HG02759 (cell line): ENCODE data around the gene KCNJ18.
"Not testable (repeated sequence)": the region's sequence is repeated elsewhere in the genome, so short reads cannot be mapped to it uniquely, and the experiment has no call there.

Experiments used
- ATAC-seq: cut with Tn5 transposase; IDR thresholded peaks from one replicate; pipeline ENCODE4 v1.9.1; 2021; ENCODE audit warnings: mild to moderate bottlenecking, moderate library complexity; ENCODE audit not compliant: unreplicated experiment

Gene KCNJ18

DNA sequence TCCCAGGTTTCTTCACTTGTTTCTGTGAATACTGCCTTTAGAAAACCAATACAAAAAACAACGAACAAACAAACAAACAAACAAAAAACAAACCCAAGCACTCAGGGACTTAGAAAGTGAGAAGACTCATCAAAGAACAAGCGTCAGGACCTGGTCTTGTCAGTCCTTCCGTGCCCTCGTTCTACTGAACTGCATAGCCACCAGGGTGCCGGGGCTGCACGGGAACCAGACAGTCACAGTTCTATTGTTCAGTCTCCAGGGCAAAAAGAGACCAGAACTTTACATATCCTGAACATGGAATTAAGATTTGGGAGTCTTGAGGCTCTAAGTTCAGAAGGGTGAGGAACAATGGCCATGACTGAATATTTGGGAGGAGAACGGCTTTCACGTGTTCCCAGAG is 28.2 kb downstream of the KCNJ18 start:
- not testable (repeated sequence) for ATAC-seq

DNA sequence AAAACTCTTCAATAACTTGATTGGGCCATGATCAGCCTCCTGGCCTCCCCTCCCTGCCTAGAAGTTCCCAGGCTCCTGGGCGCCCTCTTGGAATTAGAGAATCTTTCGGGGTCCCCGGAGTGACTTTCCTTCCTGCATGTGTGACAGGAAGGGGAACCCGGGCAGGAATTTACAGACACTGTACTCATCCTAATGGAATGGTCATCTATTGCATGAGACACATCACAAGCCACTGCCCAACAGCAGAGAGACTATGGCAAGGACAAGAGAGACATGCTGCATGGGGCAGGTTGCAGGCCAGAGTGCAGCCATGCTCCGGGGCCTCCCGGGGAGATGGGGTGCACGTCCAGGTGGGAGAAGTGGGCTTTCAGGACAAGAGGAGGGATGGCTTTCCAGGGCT is 29.9 kb downstream of the KCNJ18 start:
- ATAC-seq = not testable (repeated sequence)

DNA sequence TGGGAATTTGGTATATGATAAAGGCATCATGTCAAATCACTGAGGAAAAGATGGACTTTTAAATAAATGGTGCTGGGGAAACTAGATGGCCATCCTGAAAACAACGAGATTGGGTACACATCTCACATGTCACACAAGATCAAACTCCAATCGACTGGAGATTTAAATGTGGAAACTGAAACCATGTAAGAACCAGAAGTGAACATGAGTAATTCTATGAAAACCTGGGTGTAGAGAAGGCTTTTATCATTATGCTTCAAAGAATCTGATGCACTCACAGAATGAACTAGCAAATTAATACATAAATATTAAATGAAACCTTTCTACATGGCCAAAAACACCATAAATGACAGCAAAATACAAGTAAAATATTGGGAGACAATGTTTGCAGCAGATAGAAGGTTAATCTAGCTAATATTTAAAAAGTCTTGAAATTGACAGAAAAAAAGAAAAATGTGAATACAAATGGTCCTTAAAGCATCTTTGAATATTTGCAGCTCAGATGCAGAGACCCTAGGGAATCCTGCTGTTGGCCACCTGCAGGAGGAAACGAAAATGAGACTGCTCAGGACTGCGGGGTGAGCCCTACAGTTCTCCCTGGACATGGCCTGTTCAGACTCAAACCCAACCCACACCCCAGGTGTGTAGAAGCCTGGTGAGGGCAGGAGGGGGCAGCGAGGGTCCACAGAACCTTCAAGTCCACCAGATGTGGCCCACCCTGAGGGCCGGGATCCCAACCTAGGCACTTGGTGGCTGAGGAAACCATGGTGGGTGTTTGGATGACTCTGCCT is 32.1 kb downstream of the KCNJ18 start:
- ATAC-seq = not testable (repeated sequence)

DNA sequence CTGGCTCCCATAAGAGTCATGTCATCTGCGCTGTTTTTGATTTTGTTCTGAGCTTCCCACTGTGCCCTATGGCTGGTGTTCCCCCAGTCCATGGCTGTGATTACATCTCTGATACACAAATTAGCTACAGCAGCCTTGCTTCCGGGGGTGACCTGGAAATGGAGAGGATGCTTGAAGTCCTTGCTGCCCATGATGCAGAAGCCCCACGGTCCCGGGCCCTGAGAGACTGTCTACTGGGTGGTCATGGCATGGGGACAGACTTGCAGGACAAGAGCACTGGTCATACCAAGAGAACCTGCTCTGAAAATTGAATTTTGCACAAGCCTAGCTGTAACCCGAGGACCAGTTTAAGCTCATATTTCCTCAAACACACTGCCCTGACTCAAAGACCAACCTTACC is 38.8 kb downstream of the KCNJ18 start:
- not testable (repeated sequence) for ATAC-seq

DNA sequence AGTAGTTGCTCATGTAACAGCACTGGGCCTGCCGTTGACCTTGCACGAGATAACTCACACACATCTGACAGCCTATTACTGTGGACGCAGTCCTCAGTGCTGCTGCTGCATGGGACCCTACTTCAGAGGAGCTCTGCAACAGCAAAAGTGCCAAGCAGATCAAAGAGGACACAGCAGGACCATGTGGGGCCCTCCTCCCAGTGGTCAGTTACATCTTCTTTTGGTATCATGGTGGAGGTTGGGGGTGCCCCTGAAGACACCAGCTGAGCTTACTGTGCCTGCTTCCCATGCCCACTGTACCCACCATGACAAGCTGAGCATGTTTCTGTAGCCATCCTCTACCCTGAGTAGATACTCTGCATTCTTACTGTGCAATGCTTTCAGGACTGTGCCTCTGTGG is 41.6 kb downstream of the KCNJ18 start:
- not testable (repeated sequence) for ATAC-seq

DNA sequence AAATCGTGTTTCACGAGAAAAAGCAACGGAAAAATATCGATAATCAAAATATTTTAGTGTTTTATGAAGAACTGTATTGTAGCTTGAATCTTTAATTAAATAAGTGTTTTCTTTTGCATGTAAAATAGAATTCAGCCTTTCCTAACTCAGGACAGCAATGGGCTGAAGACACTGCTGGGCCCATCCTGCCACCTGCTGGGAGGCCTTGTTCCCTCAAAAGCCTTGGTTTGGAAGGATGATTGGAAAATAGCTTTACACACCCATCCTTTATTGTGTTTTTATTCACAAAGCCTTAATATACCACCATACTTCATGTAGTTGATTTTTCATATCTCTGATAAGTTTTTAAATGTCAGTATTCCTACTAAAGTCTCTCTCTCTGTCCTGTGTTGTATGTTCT is 43.5 kb downstream of the KCNJ18 start:
- ATAC-seq = not testable (repeated sequence)

DNA sequence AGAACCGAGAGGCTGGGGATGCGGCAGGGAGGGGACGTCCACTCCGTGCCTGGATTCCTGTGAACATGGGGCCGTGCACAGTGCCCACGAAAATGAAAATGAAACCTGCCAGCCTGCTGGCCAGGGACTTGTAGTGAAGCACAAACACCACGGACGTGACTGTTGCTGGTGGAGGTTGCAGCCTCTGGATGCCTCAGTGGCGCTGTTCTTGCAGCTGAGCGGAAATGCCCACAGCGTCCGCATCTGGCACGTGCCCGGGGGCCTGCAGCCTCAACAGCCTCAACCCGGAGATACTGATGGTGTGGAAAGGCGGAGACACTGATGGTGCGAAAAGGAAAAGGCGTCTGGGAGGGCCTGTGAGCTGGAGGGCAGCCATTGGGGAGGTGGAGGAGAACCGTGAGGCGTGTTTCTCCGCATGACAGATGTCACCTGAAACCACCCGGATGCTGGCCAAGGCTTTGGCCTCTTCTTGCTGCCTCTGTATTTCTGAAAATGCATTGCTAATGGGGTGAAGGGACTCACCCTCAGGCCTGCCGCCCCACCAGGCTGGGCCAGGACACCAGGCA is 44.8 kb downstream of the KCNJ18 start:
- ATAC-seq = not testable (repeated sequence)

DNA sequence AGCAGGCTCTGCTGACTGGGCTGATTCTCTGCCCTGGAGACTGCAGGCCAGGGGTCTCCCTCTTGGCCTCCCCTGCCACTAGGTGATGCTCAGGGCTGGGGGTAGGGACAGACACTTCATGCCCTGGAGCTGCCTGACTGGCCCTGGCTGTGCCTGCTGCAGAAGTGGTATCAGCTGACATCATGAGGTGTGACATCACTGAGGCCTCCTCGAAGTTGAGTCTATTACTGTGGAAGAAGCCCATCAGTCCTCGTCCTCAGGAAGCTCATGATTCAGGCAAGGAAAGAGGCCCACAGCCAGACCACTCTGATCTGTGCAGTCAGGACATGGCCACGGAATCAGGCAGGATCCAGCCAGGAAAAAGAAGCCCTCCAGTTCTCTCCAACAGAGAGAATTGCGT is 45.9 kb downstream of the KCNJ18 start:
- not testable (repeated sequence) for ATAC-seq

DNA sequence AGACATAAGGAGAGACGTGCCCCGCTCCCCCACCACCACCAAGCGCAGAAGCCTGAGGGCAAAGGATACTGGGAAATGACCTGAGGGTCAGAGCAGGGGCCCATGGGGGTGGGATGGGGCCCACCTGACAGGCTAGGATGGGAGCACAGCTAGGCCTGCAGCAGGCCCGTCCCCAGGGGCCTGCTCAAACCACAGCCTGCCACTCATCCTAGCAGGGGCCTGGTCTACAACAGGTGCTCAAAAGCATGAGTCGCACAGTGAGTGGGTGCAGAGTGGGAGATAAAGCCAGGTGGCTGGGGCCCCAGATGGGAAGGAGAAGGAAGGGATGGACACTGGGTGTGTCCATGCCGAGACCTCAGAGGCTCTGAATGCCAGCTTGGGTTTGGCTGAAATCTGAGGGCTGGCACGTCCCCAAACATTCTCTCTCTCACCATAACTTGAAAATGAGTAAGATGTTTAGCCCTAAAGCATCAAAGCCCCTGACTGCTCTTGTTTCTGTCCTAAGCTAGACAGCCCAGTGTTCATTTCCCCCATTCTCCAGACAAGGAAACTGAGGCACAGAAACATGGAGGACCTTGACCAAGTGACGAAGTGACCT is 46.7 kb downstream of the KCNJ18 start:
- peak; percentile 82 for ATAC-seq

DNA sequence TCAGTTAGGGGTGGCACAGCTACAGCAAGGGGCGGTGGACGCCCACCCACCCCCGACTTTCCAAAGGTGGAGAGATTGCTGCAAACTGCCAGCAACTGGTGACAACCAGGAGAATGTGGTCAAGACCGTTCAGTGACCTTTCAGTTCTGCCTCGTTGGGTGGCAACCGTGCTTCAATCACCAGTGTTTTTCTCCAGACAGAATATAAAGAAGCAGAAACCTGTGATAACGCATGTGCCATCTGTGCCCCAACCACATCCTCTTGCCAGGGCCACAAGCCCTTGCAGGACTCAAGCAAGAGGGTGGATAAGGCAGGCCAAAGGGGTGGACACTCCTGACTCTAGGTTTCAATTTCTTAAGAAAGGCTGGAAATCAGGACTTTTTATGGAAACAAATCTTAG is 47.2 kb downstream of the KCNJ18 start:
- ATAC-seq = peak; percentile 70

DNA sequence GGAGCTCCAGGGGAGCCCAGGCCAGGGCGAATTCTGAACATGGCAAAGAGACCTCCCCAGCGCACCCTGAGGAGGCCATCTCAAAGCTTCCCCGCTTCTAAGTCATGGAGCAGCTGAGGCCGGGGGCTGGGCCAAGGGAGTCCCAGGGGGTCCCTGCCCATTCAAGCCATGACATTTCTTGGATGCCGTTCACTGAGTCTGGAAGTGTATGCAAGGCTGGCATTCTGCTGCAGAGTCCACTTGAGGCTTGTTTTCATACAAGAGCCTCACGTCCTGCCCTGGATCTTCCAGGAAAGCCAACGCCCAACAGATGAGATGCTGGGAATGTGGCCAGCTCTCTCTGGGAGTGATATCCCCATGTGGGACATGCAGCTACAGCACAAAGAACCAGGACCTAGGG is 48.5 kb downstream of the KCNJ18 start:
- not testable (repeated sequence) for ATAC-seq

DNA sequence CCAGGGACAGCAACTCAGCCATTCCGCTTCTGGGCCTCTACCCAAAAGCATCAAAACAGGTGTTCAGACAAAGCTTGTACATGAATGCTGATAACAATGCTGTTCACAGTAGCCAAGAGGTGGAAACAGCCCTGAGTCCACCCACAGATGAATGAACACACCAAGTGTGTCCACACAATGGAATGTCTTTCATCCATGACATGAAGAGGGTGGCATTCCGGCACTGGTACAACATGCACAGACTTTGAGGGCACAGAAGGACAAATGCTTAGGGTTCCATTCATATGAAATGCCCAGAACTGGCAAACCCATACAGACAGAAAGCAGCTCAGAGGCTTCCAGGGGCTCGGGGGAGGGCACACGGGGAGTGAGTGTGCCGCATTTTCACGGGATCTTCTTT is 49.2 kb downstream of the KCNJ18 start:
- not testable (repeated sequence) for ATAC-seq

DNA sequence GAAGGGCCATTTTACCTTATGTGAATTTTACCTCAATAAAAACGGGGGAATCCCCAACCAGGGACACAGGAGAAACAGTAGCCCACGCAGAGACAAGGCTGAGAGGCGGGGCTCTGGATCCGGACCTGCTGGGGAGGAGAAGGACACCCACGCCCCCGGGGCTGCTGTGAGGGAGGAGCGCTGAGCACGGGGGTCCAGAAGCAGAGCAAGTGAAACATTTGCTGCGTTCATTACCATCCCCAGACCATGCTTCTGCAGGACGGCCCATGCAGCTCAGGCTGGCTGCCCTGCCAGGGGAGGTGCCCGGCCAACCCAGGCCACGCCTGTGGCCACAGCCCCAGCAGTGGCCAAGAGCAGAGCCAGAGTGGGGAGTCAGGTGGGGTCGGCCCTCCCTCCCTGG is 50.0 kb downstream of the KCNJ18 start:
- no peak for ATAC-seq

DNA sequence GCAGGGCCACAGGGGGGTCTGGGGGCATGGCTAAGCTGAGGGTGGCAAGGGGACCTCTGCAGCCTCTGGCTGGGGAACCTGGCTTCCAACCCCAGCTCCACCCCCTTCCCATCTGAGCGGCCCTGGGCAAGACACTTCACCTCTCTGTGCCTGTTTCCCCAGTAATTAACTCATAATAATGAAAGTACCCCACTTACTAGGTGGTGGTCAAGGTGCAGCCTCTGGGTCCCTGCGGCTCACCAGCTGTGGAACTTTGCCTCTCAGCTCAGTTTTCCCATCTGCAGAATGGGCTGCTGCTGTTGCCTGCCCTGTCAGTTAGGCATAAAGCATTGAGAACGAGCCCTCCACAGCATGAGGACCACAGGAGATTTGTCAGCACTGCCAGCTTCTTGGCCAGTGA is 51.8 kb downstream of the KCNJ18 start:
- ATAC-seq = not testable (repeated sequence)

DNA sequence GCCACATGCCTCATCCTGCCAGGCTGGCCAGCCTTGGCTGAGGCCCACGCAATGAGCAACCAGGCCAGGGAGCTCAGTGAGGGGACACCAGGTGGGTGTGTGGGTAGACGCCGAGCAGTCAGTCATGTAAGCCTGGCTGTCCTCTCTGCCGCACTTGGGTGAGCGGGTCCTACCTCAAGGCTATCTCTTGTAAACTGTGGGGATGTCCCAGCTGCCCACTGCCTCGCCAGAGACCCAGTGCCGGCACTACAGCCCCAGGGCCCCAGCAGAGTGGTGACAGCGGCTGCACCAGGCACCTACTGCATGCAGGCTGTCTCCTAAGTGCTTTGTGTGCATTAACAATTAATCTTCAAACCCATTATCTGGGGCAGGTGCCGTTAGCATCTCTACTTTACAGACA is 52.3 kb downstream of the KCNJ18 start:
- ATAC-seq = not testable (repeated sequence)

DNA sequence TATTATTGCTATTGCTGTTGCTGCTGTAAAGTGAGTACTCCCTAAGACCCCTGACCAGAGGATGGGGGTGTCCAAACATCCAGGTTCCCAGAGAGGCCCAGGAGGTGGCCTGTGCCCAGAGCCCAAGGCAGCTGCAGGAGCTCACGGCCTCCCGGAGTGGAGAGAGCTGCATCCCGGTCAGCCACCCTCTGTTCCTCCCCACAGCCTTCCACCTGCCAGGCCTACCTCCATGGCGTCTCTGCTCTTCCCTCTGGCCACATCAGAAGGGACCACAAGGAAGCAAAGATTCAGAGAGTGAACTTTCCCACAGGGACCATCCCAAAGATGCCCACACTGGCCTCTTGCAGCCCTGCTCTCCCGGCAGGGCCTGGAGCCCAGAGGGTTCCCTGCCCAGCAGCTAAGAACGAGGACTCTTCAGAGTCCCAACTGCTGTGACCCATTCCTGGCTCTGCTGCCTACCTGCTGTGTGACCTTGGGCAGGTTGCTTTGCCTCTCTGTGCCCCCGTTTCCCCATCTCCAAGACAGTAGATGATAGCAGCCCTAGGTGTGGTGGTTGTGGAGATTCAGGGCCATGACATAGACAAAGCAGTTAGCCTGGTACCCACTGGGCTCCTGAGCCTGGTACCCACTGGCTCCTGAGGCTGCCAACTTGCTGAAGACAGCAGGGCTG is 53.2 kb downstream of the KCNJ18 start:
- ATAC-seq = not testable (repeated sequence)

DNA sequence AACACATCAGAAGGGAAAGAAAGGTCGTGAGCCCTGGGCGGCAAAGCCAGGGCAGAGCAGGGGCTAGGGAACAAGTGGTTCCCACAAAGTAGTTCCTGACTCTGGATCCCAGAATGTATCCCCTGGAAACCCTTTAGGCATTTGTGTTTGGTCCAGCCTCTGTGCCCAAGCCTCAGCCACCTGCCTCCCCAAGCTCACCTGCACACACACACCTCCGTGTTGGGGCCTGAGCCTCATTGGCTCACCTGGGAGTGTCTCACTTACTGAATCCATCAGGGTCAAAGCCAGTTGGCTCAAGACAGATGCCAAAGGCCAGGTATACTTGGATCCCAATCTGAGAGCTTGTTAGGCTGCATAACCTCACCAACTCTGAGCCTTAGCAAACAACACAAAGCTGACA is 54.1 kb downstream of the KCNJ18 start:
- ATAC-seq = not testable (repeated sequence)

DNA sequence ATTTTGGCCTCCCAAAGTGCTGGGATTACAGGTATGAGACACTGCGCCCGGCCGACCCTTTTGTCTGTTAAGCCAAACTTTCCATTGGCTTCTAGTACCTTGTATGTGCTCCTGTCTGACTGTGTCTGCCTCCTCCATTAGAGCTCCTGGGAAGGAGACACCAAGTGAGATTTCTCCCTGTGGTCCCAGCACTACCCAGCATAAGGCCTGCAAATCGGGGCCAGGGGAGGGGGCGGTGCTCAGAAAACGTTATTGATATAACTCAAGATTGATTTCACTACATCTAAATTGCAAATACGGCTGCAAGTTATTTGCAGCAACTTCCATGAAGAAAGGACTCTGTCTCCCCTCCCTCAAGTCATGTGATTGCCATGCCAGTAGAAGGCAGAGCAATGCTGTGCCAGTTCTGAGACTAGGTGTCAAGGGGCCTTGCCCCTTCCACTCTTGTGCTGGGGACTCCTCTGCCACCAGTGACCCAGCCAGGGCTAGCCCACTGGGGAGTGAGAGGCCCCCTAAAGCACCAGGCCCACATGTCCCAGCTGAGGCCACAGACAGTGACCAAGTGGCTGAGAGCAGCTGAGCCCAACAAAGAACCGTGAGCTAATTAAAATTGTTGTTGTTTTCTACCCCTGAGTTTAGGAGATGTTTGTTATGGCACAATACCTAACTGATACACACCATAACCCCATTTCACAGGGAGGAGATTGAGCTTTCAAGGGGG is 55.0 kb downstream of the KCNJ18 start:
- not testable (repeated sequence) for ATAC-seq

DNA sequence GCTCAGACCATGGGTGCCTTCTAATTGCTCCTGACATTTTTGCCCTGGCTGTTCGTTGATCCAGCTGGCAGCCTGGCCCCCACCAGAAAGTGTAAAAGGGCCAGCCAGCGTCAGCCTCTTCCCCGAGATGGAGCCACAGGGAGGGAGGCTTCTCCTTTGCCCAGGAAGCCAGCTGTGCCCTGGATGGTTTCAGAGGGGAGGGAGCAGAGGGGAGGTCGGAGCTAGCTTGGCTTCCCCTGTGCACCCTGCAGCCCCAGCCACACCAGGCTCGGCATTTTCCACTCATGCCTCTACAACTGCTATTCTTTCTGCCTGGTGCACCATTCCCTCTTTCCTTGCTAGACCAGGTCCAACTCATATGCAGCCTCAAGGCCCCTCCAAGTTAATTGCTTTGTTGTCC is 56.4 kb downstream of the KCNJ18 start:
- not testable (repeated sequence) for ATAC-seq

DNA sequence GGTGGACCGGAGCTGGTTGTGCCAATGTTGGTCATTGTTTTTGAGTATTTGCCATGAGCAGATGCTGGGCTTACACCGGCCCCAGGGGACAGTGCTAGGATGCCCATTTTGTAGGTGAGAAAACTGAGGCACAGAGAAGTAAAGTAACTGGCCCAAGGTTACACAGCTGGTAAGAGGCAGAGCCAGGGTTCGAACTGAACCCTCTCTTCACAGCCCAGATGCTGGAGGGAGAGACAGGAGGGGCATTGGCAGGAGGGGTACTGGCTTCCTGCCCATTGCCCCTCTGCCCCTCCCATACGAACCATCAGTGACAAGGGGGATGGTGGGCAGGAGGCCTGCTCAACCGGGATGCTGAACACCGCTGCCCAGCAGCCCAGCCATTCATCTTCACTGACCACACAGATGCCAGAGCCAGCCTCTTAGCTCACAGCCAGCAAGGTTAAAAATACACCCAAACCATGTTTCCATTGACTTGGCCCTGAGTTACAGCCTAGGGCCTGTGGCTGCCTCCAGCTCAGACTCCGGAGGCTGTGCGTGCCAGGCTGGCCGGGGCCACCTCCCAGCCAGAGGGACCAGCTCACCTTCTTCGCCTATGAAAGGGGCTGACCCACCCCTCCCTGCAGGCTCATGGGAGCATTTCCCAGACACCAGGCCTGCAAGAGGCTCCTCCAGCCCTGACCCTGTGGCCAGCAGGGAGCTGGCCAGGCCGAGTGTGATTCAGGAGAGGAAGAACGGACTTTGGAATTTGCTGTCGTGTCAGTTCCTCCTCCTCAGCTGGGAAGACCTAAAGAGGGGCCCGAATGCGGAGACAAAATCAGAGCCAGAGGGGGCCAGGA is 57.6 kb downstream of the KCNJ18 start:
- ATAC-seq = not testable (repeated sequence)
